Measurements from ENCODE around the gene INS.
"Not testable (repeated sequence)": the region's sequence is repeated elsewhere in the genome, so short reads cannot be mapped to it uniquely, and the experiment has no call there.

- TF ChIP-seq CTCF (IDR thresholded peaks at IDR 0.05); EZH2 (IDR thresholded peaks at IDR 0.05; ENCODE audit: borderline replicate concordance, insufficient read depth, low read depth, low read length, poor library complexity, severe bottlenecking): not testable (repeated sequence)
Observed at GRCh38 chr11:2193888-2194595, 33.0 kb upstream of the INS start.
